Cardiac muscle cell (in vitro differentiated cells and primary cell): ENCODE measurements around the gene ENOX1. TPM values are rescaled to one million over a fixed set of nuclear protein-coding genes. Genes with fewer than 3 reads are reported as not detected.
A peak's percentile ranks its signal among the peaks of the same experiment; 100 is the strongest.

ENCODE experiments used
- DNase-seq, 2 donors: peaks; one replicate each; pipeline versions ENCODE4 v3.0.0 to v3.0.0-alpha.2; 2010 to 2017; ENCODE audit warnings: low read depth in 1 of 2, low spot score in 1 of 2
- H3K27ac ChIP-seq: fragments of 200-600 bp; sonication (generic); 2 replicates; pipeline ENCODE4 v1.5.1; 2016
- H3K27me3 ChIP-seq: fragments of 200-600 bp; sonication (generic); 2 replicates; pipeline ENCODE4 v1.6.0; 2016; ENCODE audit warnings: control low read depth
- H3K36me3 ChIP-seq: fragments of 200-600 bp; sonication (generic); 2 replicates; pipeline ENCODE4 v1.5.1; 2016; ENCODE audit warnings: control low read depth
- H3K4me1 ChIP-seq: fragments of 200-600 bp; sonication (generic); 2 replicates; pipeline ENCODE4 v1.8.1; 2017; ENCODE audit warnings: low read depth, mild to moderate bottlenecking, mixed run types
- H3K4me3 ChIP-seq: fragments of 200-600 bp; sonication (generic); 2 replicates; pipeline ENCODE4 v1.5.1; 2016; ENCODE audit warnings: mild to moderate bottlenecking
- H3K9me3 ChIP-seq: fragments of 200-600 bp; sonication (generic); 2 replicates; pipeline ENCODE4 v1.5.1; 2017; ENCODE audit warnings: low read depth, mild to moderate bottlenecking, control low read depth
- polyA plus RNA-seq: library from polyadenylated mRNA; unstranded; fragments of >200 nt; fragmentation: Nextera tagmentation; extraction: Ambion mirVana; gene quantifications from 2 replicates; pipeline ENCODE4 v1.2.1, GENCODE V29; 2016
- total RNA-seq: library from RNA; depleted of rRNA; stranded (reverse); fragments of >200 nt; gene quantifications from 2 replicates; pipeline ENCODE4 v1.2.3, GENCODE V29; 2016
- TF ChIP-seq, protein P1 (sequence below): IDR thresholded peaks from 2 replicates; pipeline ENCODE4 v1.5.1; 2012; ENCODE audit warnings: low read depth, mild to moderate bottlenecking, low read length

ENOX1 gene
- total and polyA plus RNA-seq, 2 experiments from 2014 or later: 2.0 to 5.1 TPM

DNA sequence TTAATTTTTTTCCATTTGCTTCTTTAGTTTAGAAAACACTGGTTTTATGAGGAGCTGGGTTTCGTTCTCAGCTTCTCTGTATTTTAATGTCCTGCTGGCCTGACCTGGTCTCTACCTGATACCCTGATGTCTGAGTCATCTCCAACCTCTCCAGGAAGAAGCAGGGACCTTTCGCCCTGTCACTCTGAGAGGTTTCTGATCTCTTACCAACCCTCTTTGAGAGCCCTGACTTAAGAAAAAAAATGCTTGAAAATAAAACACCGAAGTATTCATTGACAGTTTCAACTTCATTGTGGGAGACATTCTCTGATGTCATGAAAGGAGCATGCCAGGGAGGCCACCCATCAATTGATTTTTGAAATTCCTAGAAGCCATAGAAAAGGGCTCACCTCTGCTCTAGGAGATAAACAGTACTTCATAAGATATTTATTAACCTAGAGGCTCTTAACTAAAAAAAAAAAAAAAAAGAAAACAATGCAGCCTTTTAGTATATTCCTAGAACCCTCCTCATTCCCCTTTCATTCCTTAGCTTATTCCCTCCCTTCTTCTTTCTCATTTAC, 234.8 kb downstream of the ENOX1 start:
- DNase-seq: no peak
- Histone ChIP-seq H3K27me3 (no peaks in the 10 kb centered on the region), H3K4me3 (no peak overlapping the region), H3K4me1 (peaks cover 13% of the 10 kb centered on the region), H3K9me3 (no peaks in the 10 kb centered on the region), H3K27ac (no peak overlapping the region), H3K36me3 (no peaks in the 10 kb centered on the region)
- TF ChIP-seq, protein P1, sequence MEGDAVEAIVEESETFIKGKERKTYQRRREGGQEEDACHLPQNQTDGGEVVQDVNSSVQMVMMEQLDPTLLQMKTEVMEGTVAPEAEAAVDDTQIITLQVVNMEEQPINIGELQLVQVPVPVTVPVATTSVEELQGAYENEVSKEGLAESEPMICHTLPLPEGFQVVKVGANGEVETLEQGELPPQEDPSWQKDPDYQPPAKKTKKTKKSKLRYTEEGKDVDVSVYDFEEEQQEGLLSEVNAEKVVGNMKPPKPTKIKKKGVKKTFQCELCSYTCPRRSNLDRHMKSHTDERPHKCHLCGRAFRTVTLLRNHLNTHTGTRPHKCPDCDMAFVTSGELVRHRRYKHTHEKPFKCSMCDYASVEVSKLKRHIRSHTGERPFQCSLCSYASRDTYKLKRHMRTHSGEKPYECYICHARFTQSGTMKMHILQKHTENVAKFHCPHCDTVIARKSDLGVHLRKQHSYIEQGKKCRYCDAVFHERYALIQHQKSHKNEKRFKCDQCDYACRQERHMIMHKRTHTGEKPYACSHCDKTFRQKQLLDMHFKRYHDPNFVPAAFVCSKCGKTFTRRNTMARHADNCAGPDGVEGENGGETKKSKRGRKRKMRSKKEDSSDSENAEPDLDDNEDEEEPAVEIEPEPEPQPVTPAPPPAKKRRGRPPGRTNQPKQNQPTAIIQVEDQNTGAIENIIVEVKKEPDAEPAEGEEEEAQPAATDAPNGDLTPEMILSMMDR: no peak

DNA sequence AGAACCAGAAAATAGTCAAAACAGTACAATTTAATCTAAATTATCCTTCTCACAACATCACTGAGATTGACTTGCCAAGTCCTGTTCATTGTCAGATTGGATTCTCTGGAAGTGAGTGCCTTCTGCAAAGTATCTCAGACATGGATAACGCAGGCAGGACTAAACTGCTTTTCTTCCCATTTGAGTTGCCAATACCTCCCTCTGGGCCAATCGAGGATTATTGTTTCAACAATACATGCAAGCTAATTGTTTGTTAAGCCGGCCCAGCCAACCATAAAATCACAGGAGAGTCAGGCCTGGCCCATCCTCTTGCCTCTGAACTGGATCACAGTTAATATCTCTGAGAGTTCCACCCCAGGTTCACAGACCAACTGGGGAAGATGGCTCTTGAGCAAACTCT, 240.0 kb downstream of the ENOX1 start:
- H3K9me3 ChIP-seq: no peaks in the 10 kb centered on the region
- peaks cover 39% of the 10 kb centered on the region for H3K4me1 ChIP-seq
- H3K27ac ChIP-seq: no peak overlapping the region
- DNase-seq: no peak
- no peaks in the 10 kb centered on the region for H3K36me3 ChIP-seq
- TF ChIP-seq, protein P1: no peak
- H3K4me3 ChIP-seq: no peak overlapping the region
- no peaks in the 10 kb centered on the region for H3K27me3 ChIP-seq

DNA sequence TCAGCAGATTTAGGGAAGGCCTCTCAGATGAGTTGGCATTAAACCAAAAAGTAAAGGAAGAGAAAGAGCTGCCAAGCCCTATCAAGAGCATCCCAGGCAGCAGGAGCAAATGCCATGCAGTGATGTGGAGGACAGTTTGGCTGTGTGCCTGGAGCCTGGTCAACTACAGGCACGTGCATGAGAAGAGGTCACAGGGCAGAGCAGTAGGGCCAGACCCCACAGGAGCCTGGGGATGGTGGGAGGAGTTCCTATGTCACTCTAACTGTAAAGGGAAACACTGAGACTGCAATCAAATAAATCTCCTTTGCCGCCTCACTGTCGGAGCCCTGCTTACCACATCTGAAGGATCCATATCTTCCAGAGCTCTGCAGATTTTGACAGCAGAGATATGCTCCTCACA, 240.5 kb downstream of the ENOX1 start:
- no peaks in the 10 kb centered on the region for H3K27me3 ChIP-seq
- no peak overlapping the region for H3K4me3 ChIP-seq
- peaks cover 36% of the 10 kb centered on the region for H3K4me1 ChIP-seq
- H3K36me3 ChIP-seq: no peaks in the 10 kb centered on the region
- peak; percentile 51 to 59 for DNase-seq
- no peaks in the 10 kb centered on the region for H3K9me3 ChIP-seq
- TF ChIP-seq, protein P1: no peak
- H3K27ac ChIP-seq: peak overlapping the region; percentile 55

DNA sequence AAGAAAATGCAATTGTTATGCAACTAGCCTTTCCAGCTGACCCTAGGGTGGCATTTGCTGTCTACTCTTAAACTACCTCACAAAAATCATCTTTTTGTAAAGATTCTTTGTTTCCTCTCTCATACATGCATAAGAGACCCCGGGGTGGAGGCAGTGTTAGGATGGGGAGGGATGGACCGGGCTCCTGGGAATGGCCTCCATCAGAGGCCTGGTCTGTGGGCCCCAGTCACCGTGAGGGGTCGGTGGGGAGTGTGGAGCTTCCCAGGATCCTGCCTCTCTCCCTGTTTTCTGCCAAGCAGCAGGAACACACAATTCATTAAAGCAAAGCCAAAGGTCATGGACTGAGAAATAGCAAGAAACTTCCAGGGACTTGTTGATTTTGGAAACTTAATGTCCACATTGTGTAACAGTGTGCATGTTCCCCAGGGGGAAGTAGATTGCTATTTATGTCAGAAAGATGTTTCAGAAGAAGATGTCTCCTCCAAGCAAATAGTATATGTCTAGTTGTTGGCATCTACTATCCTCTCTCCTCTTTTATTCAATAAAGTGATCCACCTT, 241.4 kb downstream of the ENOX1 start:
- Histone ChIP-seq H3K27me3 (no peaks in the 10 kb centered on the region), H3K4me1 (peaks cover 36% of the 10 kb centered on the region), H3K9me3 (no peaks in the 10 kb centered on the region), H3K27ac (peak overlapping the region; percentile 55), H3K4me3 (no peak overlapping the region), H3K36me3 (no peaks in the 10 kb centered on the region)
- peak in 1 of 2 donors; percentile 76 for DNase-seq
- TF ChIP-seq, protein P1: no peak

DNA sequence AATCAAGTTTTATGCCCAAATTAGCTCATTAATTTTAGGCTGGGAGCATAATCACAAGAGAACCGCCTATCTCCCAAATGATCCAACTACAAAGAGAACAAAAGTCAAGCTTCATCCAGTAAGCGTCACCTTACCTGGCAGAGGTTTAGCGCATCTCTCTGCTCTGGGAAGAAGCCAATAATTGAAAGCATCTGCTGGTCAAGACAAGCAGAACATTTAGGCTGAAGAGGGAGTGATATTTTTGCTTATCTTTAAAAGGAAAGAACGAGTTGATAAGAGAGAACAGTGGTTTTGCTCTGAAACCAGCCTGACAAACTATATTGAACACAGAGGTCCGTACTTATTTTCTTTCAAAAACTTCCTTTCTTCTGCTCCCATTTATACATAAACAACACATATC, 242.1 kb downstream of the ENOX1 start:
- peaks cover 36% of the 10 kb centered on the region for H3K4me1 ChIP-seq
- TF ChIP-seq, protein P1: no peak
- no peak overlapping the region for H3K4me3 ChIP-seq
- no peaks in the 10 kb centered on the region for H3K27me3 ChIP-seq
- peak in 1 of 2 donors; percentile 29 for DNase-seq
- H3K9me3 ChIP-seq: no peaks in the 10 kb centered on the region
- no peak overlapping the region for H3K27ac ChIP-seq
- H3K36me3 ChIP-seq: no peaks in the 10 kb centered on the region
